ENCODE measurements around the gene TMEM119. TPM values are rescaled to one million over a fixed set of nuclear protein-coding genes. Genes with fewer than 3 reads are reported as not detected.

The TMEM119 gene
- total RNA-seq, 1 donor: 164 TPM

- H3K4me3 ChIP-seq (ENCODE audit: low read depth, low read length): no peak overlapping the region
- peak; percentile 59 for TF ChIP-seq CTCF (IDR thresholded peaks at IDR 0.05; ENCODE audit: insufficient read depth, low read length)
- DNase-seq (ENCODE audit: low read depth): peak; percentile 84
Measured at GRCh38 chr12:108570743-108571608, 26.9 kb downstream of the TMEM119 start.

GRCh38 chr12:108568338-108569154 is 29.3 kb downstream of the TMEM119 start:
- H3K4me3 ChIP-seq (ENCODE audit: low read depth, low read length): no peak overlapping the region
- DNase-seq (ENCODE audit: low read depth): no peak
- TF ChIP-seq CTCF (IDR thresholded peaks at IDR 0.05; ENCODE audit: insufficient read depth, low read length): no peak

DNA sequence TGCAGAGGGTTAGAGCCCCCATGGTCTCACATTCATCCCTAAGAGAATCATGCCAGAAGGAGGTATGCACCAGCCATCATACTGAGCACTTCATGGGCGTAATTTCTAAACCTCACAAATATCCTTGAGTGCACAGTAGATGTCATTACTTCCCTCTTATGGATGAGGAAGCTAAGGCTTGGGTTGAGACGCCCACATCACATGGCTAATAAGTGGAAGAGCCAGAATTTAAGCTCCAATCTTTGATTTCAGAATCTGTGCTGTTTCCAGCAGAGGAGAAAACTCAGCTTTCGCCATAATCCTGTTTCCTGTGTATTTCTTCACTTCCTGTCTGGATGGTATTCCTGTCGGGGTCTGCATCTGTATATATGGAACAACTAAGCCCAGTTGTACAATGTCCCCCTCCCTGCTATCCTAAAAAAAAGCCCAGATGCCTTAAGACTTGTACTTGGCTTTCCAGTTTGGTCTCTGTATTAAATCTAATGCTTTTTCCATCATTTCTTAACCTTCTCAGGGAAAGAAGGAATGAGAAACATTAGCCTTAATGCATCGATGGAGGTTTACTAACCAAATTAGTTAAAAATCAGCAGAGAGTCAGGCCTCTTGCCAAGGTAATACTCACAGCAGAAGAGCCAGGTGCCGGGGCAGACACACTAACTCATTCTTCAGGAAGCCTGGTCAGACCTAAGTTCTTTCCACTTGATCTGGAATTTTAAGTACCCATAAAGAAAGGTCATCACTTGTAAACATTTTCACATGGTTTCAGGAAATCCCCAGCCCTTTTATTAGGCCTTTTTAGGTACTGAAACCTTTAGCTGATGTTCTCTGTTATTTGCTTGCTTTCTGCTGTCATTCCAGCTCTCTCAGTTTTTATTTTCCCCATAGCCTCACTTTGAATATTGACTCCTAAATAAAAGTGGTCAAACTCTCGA is 30.2 kb downstream of the TMEM119 start:
- DNase-seq (ENCODE audit: low read depth): no peak
- TF ChIP-seq CTCF (IDR thresholded peaks at IDR 0.05; ENCODE audit: insufficient read depth, low read length): no peak
- no peak overlapping the region for H3K4me3 ChIP-seq (ENCODE audit: low read depth, low read length)

DNA sequence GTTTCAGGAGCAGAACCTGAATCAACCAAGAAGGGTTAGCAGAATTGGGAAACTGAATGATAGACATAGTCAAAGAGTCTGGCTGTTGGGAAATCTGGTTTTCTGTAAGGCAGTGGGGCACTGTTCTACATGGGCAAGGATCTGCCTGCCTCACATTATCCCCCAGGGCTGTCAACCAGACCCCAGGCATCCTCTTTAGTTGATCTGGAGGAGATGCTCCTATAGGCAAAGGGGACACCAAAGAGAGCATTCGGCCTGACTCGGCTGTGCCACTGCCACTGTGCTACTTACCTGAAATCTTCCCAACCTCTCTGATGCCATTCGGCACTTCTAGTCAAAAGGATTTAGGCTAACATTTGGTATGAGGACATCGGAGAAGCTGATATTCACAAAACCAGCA is 31.4 kb downstream of the TMEM119 start:
- H3K4me3 ChIP-seq (ENCODE audit: low read depth, low read length): no peak overlapping the region
- DNase-seq (ENCODE audit: low read depth): no peak
- no peak for TF ChIP-seq CTCF (IDR thresholded peaks at IDR 0.05; ENCODE audit: insufficient read depth, low read length)

DNA sequence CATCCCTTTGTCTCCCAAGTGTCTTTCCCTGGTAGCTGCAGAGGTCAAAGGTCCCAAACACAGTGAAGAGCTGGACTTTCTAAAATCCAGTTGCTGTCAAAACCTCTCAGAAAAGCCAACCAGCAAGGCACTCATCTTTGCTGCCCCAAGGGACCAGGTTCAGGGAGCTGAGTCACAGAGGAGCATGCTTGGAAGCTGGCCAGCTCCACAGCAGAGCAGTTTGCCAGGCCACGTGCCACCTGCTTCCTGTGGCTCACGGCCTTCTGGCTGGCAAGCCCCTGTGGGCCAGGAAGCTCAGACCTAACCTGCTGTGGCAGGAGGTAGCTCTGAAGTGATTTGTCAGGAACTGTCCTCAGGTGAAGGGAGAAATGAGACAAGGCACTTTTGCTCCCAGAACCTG is 31.9 kb downstream of the TMEM119 start:
- no peak overlapping the region for H3K4me3 ChIP-seq (ENCODE audit: low read depth, low read length)
- DNase-seq (ENCODE audit: low read depth): peak; percentile 80
- no peak for TF ChIP-seq CTCF (IDR thresholded peaks at IDR 0.05; ENCODE audit: insufficient read depth, low read length)

DNA sequence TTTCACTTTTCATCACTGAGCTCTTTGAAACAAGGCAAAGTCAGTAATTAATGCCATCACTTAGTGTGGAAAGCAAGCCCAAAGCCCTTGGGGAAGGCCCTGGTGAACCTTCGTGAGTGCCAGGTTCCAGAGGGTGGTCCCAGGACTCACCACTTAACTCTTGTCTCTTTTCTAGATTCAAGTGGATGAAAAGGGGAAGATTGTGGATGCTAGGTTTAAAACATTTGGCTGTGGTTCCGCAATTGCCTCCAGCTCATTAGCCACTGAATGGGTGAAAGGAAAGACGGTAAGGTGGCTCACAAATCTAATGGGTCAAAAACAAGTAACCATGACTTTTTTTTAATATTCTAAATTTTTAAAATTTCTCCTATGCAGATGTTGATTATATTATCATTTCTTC is 32.7 kb downstream of the TMEM119 start:
- no peak for TF ChIP-seq CTCF (IDR thresholded peaks at IDR 0.05; ENCODE audit: insufficient read depth, low read length)
- H3K4me3 ChIP-seq (ENCODE audit: low read depth, low read length): no peak overlapping the region
- DNase-seq (ENCODE audit: low read depth): no peak
